ENCODE measurements around the gene CD180.

GRCh38 chr5:67133776-67134175, 62.8 kb downstream of the CD180 start:
- TF ChIP-seq POLR2A (IDR thresholded peaks at IDR 0.05; ENCODE audit: low read length) (no peak), GATA1 (IDR thresholded peaks at IDR 0.05; ENCODE audit: low read depth, low read length) (no peak)

All from erythroblast (primary cell).